GM10248 (cell line): ENCODE results near the gene KRCC1.

Source experiments
- CTCF ChIA-PET: fragments of 300-600 bp; sonication (Branson Sonifier 250); formaldehyde crosslinking; extraction: SDS; loops from one replicate; lab custom pipeline; 2021; ENCODE audit warnings: antibody characterized with exemption; lab: Yijun Ruan, JAX
- POLR2A ChIA-PET: fragments of 350-650 bp; sonication (Branson Sonifier 250); formaldehyde crosslinking; extraction: SDS; loops from one replicate; lab custom pipeline; 2020; ENCODE audit warnings: antibody characterized with exemption; lab: Yijun Ruan, JAX
- DNase-seq: peaks from one replicate; pipeline ENCODE4 v3.0.0; 2012; ENCODE audit errors: extremely low spot score
- CTCF ChIP-seq: IDR thresholded peaks from 2 replicates; pipeline ENCODE4 v1.5.1; 2012; ENCODE audit warnings: mild to moderate bottlenecking, low read depth; ENCODE audit errors: extremely low read depth, missing control alignments, control extremely low read depth

The KRCC1 gene

GRCh38 chr2:88071365-88071764, 15.8 kb upstream of the KRCC1 start:
- ChIA-PET CTCF (interaction anchor here (1.1 to 1.5 kb wide), 2 partner anchors 11 kb away, joined by 3 to 7 read pairs; no protein-coding TSS in a partner anchor), POLR2A (no interaction called here)
- no peak for DNase-seq
- TF ChIP-seq CTCF: no peak

GRCh38 chr2:88070055-88070454, 14.5 kb upstream of the KRCC1 start:
- no peak for DNase-seq
- ChIA-PET CTCF (interaction anchor here (2.4 kb wide), 1 partner anchor 10 kb away, joined by 14 read pairs; no protein-coding TSS in a partner anchor), POLR2A (no interaction called here)
- TF ChIP-seq CTCF: no peak

GRCh38 chr2:88069117-88069516, 13.5 kb upstream of the KRCC1 start:
- ChIA-PET POLR2A (no interaction called here), CTCF (interaction anchor here (2.4 kb wide), 1 partner anchor 9 kb away, joined by 14 read pairs; no protein-coding TSS in a partner anchor)
- TF ChIP-seq CTCF: no peak
- DNase-seq: no peak

- no peak for DNase-seq
- POLR2A ChIA-PET: no interaction called here
- TF ChIP-seq CTCF: no peak
- CTCF ChIA-PET: interaction anchor here (2.4 kb wide), 1 partner anchor 8 kb away, joined by 14 read pairs; no protein-coding TSS in a partner anchor
These were observed 12.5 kb upstream of the KRCC1 start for GRCh38 chr2:88068044-88068443.

- no peak for DNase-seq
- ChIA-PET POLR2A (no interaction called here), CTCF (no interaction called here)
- TF ChIP-seq CTCF: no peak
These were observed 12.0 kb upstream of the KRCC1 start, which contains the start of gene SMYD1 for GRCh38 chr2:88067598-88067997. Gene SMYD1, plus strand, starts transcription at chr2:88067825. Its CDS starts 40 bp downstream, at chr2:88067865.

- CTCF ChIA-PET: no interaction called here
- no peak for DNase-seq
- POLR2A ChIA-PET: no interaction called here
- no peak for TF ChIP-seq CTCF
These were observed 11.6 kb upstream of the KRCC1 start for GRCh38 chr2:88067189-88067588.
